VCaP (cell line): Measurements from ENCODE around the gene ASXL3.

Experiments used
- H3K27ac ChIP-seq: fragments of 450-650 bp; 2 replicates; pipeline ENCODE4 v1.5.1; 2017
- TF ChIP-seq, protein P1 (sequence below): fragments of 450-650 bp; conservative IDR thresholded peaks from 2 replicates; pipeline ENCODE4 v1.5.1; 2017; ENCODE audit warnings: mild to moderate bottlenecking, moderate library complexity

The ASXL3 gene

DNA sequence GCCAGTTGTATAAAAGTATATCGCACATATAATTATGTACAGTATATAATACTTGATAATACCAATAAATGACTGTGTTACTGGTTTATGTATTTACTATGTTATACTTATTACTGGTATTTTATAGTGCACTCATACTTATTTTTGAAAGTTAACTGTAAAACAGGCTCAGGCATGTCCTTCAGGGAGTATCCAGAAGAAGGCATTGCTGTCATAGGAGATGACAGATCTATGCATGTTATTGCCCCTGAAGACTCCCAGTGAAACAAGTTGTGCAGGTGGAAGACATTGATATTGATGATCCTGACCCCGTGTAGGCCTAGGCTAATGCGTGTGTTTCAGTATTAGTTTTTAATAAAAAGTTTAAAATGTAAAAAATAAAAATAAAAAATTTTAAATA is 20.3 kb upstream of the ASXL3 start:
- TF ChIP-seq, protein P1, sequence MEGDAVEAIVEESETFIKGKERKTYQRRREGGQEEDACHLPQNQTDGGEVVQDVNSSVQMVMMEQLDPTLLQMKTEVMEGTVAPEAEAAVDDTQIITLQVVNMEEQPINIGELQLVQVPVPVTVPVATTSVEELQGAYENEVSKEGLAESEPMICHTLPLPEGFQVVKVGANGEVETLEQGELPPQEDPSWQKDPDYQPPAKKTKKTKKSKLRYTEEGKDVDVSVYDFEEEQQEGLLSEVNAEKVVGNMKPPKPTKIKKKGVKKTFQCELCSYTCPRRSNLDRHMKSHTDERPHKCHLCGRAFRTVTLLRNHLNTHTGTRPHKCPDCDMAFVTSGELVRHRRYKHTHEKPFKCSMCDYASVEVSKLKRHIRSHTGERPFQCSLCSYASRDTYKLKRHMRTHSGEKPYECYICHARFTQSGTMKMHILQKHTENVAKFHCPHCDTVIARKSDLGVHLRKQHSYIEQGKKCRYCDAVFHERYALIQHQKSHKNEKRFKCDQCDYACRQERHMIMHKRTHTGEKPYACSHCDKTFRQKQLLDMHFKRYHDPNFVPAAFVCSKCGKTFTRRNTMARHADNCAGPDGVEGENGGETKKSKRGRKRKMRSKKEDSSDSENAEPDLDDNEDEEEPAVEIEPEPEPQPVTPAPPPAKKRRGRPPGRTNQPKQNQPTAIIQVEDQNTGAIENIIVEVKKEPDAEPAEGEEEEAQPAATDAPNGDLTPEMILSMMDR, result no peak
- no peak overlapping the region for H3K27ac ChIP-seq

DNA sequence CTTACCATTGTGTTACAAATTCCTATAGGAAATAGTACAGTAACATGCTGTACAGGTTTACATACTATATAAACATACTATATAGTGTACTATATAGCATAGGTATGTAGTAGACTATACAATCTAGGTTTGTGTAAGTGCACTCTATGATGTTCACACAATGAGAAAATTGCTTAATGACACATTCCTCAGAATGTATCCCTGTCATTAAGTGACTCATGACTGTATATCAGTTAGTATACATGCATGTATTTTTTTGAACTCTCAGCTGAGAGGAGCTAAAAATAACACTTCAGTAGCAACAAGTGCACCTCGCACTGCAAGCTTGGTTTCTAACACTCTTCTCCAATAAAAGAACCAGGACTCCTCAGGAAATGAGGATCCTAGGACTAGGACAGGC is 19.5 kb upstream of the ASXL3 start:
- no peak overlapping the region for H3K27ac ChIP-seq
- TF ChIP-seq, protein P1, result no peak

DNA sequence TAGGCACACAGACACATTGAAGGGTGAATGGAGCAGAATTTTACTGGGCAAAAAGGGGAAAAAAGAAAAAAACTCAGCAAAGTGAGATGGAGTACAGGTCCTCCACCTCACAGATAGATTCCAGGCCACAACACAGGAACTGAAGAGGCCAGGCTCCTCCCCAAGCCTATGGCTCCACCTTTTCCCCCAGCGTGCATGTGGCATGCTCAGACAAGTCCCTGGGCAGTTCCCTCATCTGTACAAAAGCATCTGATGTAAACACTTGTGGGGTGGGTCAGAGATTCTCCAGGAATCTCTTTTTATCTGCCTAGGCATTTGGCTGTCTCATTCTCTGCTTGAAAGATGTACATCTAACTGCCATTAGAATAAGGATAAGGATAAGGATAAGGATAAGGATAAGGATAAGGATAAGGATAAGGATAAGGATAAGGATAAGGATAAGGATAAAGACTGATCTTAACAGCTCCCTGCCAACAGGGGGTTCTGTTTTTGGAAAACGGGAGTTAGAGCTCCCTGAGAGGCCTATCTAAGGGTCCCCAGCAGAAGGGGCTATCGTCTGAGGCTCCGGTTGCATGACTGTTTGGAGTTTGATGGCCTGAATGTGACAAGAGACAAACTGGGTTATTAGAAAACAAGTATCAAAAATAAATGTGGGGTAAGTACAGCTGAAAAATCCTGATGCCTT is 17.2 kb upstream of the ASXL3 start:
- TF ChIP-seq, protein P1, result no peak
- no peak overlapping the region for H3K27ac ChIP-seq

DNA sequence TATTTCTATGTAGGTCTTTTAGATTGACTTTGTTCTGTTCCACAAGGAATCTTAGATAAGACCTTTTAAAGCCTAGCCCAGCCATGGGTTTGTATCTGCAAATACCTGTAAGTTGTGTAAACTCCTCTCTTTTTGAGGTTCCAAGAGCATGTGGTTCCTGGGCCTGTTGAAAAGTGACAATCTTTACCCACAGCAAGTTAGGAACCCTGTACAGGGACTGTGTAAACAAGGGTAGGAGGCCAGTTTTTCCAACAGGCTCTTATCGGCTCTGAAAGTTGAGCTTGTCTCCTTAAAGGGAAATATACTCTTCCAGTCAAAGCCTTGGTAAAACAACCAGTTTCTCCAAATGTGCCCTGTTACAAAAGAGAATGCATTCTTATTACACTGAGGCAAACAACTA is 15.3 kb upstream of the ASXL3 start:
- TF ChIP-seq, protein P1, result no peak
- no peak overlapping the region for H3K27ac ChIP-seq

DNA sequence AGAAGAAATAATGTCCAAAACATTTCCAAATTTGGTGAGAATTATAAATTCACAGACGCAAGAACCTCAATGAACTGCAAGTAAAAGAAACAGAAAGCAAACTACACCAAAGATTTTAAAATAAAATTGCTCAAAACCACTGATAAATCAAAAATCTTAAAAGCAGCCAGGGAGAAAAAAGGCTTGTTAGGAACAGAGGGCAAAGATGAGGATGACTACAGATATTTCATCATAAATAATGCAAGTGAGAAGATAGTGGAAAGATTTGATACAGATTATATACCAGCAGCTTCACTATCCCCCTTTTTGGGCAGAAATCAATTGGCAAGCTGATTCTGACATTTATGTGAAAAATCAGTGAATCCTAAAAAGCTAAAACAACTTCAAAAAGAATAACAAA is 10.3 kb upstream of the ASXL3 start:
- TF ChIP-seq, protein P1, result no peak
- H3K27ac ChIP-seq, result no peak overlapping the region

DNA sequence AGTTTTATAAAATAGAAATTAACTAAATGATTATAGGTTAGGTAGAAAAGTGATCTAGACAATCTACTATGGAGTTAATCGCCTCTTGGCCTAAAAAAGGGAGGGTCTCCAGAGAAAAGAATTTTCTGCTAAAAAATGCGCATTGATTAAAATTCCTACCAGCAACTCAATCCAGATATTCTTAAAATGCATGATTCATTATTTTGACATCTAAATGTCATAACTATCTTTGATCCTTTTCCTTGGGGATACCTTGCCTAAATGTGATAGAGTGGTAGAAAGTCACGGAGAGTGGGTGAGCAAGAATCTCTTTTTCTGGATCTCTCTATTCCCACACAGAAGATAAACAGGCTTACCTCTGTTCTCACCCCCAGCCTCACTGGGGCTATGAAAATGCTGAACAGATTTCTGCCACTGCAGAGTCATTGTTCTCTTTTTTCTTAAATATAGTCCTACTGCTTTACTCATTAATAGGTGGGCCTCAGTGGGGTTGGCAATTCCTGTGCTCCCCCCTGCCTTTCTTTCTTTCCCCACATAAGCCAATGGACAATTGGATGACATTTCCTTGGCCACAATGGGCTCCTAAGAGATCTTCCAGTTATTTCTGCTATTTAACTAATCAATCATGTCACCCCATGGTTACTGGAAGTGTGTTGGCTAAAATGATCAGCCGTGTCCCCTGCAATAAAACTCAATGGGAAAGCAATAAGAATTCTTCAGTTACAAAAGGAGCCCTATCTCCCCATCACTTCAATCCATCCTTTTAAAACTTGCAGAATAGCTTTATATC is 5.8 kb upstream of the ASXL3 start:
- TF ChIP-seq, protein P1, result no peak
- no peak overlapping the region for H3K27ac ChIP-seq

DNA sequence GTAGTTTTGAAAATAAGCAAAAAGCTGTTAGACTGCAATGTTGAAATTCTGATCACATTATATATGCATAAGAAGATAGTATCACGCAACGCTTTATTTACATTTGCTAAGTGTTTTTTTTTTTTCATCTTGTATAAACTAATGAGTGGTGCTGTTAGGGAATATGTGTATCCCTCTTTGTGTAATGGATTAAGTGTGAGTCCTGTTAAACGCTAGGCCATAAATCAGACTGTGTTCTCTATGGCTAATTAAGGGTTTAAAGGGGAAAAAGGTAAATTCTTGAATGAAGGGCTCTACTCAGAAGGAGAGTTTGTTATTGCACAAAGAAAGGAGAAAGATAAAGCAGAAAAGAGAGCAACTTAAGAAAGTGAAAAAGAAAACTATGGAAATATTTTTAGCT is 4.8 kb upstream of the ASXL3 start:
- TF ChIP-seq, protein P1, result no peak
- no peak overlapping the region for H3K27ac ChIP-seq
